GM12878 (cell line): ENCODE measurements around the gene C10orf71. TPM values are rescaled to one million over a fixed set of nuclear protein-coding genes. Genes with fewer than 3 reads are reported as not detected.

Source experiments
- BHLHE40 ChIP-seq, 2 experiments: fragments of 450-650 bp in 1 of 2; IDR thresholded peaks; 2 replicates each; pipeline ENCODE4 v1.6.1; 2011 to 2017; ENCODE audit warnings: low read depth in 2 of 2, borderline replicate concordance in 1 of 2, improper control_type of control experiment in 1 of 2, low read length in 1 of 2, mild to moderate bottlenecking in 1 of 2
- CREM ChIP-seq: IDR thresholded peaks from 2 replicates; pipeline ENCODE4 v1.6.1; 2014; ENCODE audit warnings: antibody characterized with exemption, low read depth
- EED ChIP-seq: sonication (generic); IDR thresholded peaks from 2 replicates; pipeline ENCODE4 v1.6.1; 2016; ENCODE audit warnings: antibody characterized with exemption, low read depth
- FOXK2 ChIP-seq: fragments of 450-650 bp; IDR thresholded peaks from 2 replicates; pipeline ENCODE4 v1.6.1; 2017; ENCODE audit warnings: mild to moderate bottlenecking, moderate library complexity
- HDGF ChIP-seq: fragments of 450-650 bp; IDR thresholded peaks from 2 replicates; pipeline ENCODE4 v1.6.1; 2016; ENCODE audit warnings: antibody characterized with exemption
- IKZF2 ChIP-seq, 2 experiments: fragments of 450-650 bp; IDR thresholded peaks; 2 replicates each; pipeline ENCODE4 v1.6.1; 2017; ENCODE audit warnings: mild to moderate bottlenecking in 2 of 2, moderate library complexity in 2 of 2
- JUNB ChIP-seq: IDR thresholded peaks from 2 replicates; pipeline ENCODE4 v1.6.1; 2016; ENCODE audit warnings: antibody characterized with exemption, mild to moderate bottlenecking
- MYC ChIP-seq: IDR thresholded peaks from 2 replicates; pipeline ENCODE4 v1.6.1; 2011; ENCODE audit warnings: mild to moderate bottlenecking, low read length, moderate library complexity, inconsistent platforms; ENCODE audit not compliant: insufficient read depth, insufficient replicate concordance, insufficient read length, severe bottlenecking
- RAD21 ChIP-seq: IDR thresholded peaks from 2 replicates; pipeline ENCODE4 v1.6.1; 2011; ENCODE audit warnings: mild to moderate bottlenecking, low read depth, low read length, moderate library complexity; ENCODE audit not compliant: insufficient read depth
- RFX5 ChIP-seq: IDR thresholded peaks from 2 replicates; pipeline ENCODE4 v1.6.1; 2011; ENCODE audit warnings: low read depth, low read length, improper control_type of control experiment
- SPI1 ChIP-seq: IDR thresholded peaks from 2 replicates; pipeline ENCODE4 v1.6.1; 2011; ENCODE audit warnings: low read depth, mild to moderate bottlenecking, low read length, moderate library complexity, borderline replicate concordance; ENCODE audit not compliant: insufficient read depth
- SREBF2 ChIP-seq: IDR thresholded peaks from 2 replicates; pipeline ENCODE4 v1.6.1; 2012; ENCODE audit warnings: mild to moderate bottlenecking, low read length
- SRF ChIP-seq, 2 experiments: IDR thresholded peaks; 2 replicates each; pipeline ENCODE4 v1.6.1; 2011; ENCODE audit warnings: low read depth in 2 of 2, low read length in 2 of 2, mild to moderate bottlenecking in 1 of 2, moderate library complexity in 1 of 2
- ZNF622 ChIP-seq: fragments of 450-650 bp; IDR thresholded peaks from 2 replicates; pipeline ENCODE4 v1.6.1; 2017; ENCODE audit warnings: mild to moderate bottlenecking, inconsistent platforms
- polyA plus RNA-seq, 11 experiments: library from polyadenylated mRNA; depleted of rRNA in 4 of 11; unstranded in 6 of 11; stranded (reverse) in 5 of 11; fragments of >200 nt; fragmentation: Nextera tagmentation in 4 of 11; fragmentation: Illumina TruSeq in 1 of 11; extraction: Ambion mirVana in 4 of 11; extraction: Trizol in 1 of 11; gene quantifications; 1 replicate in 1 of 11; 2 replicates in 10 of 11; pipeline versions ENCODE4 v1.2.1 to v1.2.3, GENCODE V29; 2011 to 2016; ENCODE audit warnings: inconsistent platforms in 2 of 11, missing spikeins in 2 of 11, low read depth in 1 of 11
- total RNA-seq, 4 experiments: library from RNA; depleted of rRNA in 3 of 4; stranded (reverse); fragments of >200 nt in 3 of 4; fragmentation: Illumina TruSeq in 1 of 4; extraction: Trizol in 1 of 4; gene quantifications; 2 replicates each; pipeline versions ENCODE4 v1.2.1 to v1.2.3, GENCODE V29; 2013 to 2021
- TF ChIP-seq, protein P1 (sequence below): IDR thresholded peaks from 2 replicates; pipeline ENCODE4 v1.6.1; 2012; ENCODE audit warnings: low read depth, low read length, improper control_type of control experiment
- TF ChIP-seq, protein P2 (sequence below): fragments of 450-650 bp; formaldehyde crosslinking; IDR thresholded peaks from 2 replicates; pipeline ENCODE4 v1.4.0; 2020; ENCODE audit warnings: mild to moderate bottlenecking, moderate library complexity
- TF ChIP-seq, protein P3 (sequence below): fragments of 450-650 bp; IDR thresholded peaks from 2 replicates; pipeline ENCODE4 v1.6.1; 2017; ENCODE audit warnings: borderline replicate concordance
- TF ChIP-seq, protein P4 (sequence below): fragments of 450-650 bp; IDR thresholded peaks from 2 replicates; pipeline ENCODE4 v1.6.1; 2018; ENCODE audit warnings: mild to moderate bottlenecking, low read depth, moderate library complexity; ENCODE audit not compliant: partially characterized antibody

C10orf71 gene
- total and polyA plus RNA-seq, 10 of the 15 experiments (the other 5 are each of a cell fraction or from before 2014, with no cell fraction given) = not detected

DNA sequence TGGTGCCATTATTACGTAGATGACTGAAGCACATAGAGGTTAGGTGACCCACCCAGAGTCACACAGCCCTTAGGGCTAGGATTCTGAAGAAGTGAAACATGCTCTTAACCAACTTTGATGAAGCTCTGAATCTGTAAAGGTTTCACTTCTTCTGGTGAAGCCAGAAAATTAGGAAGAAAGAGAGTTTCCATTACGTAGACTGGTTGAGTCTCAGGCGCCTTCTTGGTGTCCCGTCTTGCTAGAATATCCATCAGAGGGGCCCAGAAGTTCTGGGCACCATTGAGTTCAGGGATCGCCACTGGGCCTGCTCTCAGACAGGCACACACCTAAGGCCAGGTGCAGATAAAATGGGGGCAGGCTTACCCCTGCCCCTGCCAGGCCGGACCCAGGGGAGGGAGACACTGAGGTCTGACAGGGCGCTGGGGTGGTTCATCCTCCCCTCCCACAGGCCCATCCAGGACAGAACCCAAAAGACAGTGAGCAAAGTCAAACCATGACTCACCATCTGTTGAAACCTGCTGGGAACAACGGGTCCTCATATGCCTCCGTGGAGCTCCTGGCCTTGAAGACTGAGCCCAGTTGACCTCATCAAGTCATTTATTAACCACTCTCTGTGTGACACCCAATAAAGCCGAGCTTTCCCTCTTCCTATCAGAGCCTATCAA lies 63.8 kb downstream of the C10orf71 start (continued):
- TF ChIP-seq, protein P1, sequence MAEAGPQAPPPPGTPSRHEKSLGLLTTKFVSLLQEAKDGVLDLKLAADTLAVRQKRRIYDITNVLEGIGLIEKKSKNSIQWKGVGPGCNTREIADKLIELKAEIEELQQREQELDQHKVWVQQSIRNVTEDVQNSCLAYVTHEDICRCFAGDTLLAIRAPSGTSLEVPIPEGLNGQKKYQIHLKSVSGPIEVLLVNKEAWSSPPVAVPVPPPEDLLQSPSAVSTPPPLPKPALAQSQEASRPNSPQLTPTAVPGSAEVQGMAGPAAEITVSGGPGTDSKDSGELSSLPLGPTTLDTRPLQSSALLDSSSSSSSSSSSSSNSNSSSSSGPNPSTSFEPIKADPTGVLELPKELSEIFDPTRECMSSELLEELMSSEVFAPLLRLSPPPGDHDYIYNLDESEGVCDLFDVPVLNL = no peak
- no peak for TF ChIP-seq BHLHE40 (IDR thresholded peaks at IDR 0.05; ENCODE audit: borderline replicate concordance in 1 of 2, low read depth in 2 of 2, low read length in 1 of 2)
- TF ChIP-seq, protein P2, sequence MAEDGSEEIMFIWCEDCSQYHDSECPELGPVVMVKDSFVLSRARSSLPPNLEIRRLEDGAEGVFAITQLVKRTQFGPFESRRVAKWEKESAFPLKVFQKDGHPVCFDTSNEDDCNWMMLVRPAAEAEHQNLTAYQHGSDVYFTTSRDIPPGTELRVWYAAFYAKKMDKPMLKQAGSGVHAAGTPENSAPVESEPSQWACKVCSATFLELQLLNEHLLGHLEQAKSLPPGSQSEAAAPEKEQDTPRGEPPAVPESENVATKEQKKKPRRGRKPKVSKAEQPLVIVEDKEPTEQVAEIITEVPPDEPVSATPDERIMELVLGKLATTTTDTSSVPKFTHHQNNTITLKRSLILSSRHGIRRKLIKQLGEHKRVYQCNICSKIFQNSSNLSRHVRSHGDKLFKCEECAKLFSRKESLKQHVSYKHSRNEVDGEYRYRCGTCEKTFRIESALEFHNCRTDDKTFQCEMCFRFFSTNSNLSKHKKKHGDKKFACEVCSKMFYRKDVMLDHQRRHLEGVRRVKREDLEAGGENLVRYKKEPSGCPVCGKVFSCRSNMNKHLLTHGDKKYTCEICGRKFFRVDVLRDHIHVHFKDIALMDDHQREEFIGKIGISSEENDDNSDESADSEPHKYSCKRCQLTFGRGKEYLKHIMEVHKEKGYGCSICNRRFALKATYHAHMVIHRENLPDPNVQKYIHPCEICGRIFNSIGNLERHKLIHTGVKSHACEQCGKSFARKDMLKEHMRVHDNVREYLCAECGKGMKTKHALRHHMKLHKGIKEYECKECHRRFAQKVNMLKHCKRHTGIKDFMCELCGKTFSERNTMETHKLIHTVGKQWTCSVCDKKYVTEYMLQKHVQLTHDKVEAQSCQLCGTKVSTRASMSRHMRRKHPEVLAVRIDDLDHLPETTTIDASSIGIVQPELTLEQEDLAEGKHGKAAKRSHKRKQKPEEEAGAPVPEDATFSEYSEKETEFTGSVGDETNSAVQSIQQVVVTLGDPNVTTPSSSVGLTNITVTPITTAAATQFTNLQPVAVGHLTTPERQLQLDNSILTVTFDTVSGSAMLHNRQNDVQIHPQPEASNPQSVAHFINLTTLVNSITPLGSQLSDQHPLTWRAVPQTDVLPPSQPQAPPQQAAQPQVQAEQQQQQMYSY (CRISPR knock-in tag) = no peak
- TF ChIP-seq MYC = no peak
- TF ChIP-seq EED = no peak
- TF ChIP-seq RFX5 = no peak
- TF ChIP-seq IKZF2 (IDR thresholded peaks at IDR 0.05) = peak; percentile 87
- no peak for TF ChIP-seq HDGF
- TF ChIP-seq ZNF622 = no peak
- TF ChIP-seq FOXK2 = no peak
- TF ChIP-seq JUNB = peak; percentile 23; the same call in 1 of the 2 replicates
- TF ChIP-seq, protein P3, sequence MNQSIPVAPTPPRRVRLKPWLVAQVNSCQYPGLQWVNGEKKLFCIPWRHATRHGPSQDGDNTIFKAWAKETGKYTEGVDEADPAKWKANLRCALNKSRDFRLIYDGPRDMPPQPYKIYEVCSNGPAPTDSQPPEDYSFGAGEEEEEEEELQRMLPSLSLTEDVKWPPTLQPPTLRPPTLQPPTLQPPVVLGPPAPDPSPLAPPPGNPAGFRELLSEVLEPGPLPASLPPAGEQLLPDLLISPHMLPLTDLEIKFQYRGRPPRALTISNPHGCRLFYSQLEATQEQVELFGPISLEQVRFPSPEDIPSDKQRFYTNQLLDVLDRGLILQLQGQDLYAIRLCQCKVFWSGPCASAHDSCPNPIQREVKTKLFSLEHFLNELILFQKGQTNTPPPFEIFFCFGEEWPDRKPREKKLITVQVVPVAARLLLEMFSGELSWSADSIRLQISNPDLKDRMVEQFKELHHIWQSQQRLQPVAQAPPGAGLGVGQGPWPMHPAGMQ = no peak
- TF ChIP-seq, protein P4, sequence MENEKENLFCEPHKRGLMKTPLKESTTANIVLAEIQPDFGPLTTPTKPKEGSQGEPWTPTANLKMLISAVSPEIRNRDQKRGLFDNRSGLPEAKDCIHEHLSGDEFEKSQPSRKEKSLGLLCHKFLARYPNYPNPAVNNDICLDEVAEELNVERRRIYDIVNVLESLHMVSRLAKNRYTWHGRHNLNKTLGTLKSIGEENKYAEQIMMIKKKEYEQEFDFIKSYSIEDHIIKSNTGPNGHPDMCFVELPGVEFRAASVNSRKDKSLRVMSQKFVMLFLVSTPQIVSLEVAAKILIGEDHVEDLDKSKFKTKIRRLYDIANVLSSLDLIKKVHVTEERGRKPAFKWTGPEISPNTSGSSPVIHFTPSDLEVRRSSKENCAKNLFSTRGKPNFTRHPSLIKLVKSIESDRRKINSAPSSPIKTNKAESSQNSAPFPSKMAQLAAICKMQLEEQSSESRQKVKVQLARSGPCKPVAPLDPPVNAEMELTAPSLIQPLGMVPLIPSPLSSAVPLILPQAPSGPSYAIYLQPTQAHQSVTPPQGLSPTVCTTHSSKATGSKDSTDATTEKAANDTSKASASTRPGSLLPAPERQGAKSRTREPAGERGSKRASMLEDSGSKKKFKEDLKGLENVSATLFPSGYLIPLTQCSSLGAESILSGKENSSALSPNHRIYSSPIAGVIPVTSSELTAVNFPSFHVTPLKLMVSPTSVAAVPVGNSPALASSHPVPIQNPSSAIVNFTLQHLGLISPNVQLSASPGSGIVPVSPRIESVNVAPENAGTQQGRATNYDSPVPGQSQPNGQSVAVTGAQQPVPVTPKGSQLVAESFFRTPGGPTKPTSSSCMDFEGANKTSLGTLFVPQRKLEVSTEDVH = no peak
- TF ChIP-seq SRF (IDR thresholded peaks at IDR 0.05; ENCODE audit: low read depth in 2 of 2, low read length in 2 of 2) = no peak
- no peak for TF ChIP-seq SREBF2
- TF ChIP-seq RAD21 = no peak
- peak; percentile 91; the same call in 1 of the 2 replicates for TF ChIP-seq SPI1
- 0 out of 2 replicates have a peak, but pooled peaks have one; percentile 29 for TF ChIP-seq CREM
